MCF 10A (cell line): ENCODE data around the gene RAB11FIP2. TPM values are rescaled to one million over a fixed set of nuclear protein-coding genes. Genes with fewer than 3 reads are reported as not detected.

Experiments
- BruUV-seq: library from RNA; stranded (reverse); fragments of 400-500 nt; replicated peaks from 2 replicates; lab custom pipeline; 2021; lab: Mats Ljungman, UMichigan
- CTCF ChIA-PET: fragments of 300-600 bp; sonication (Branson Sonifier 250); formaldehyde crosslinking; extraction: SDS; loops from one replicate; lab custom pipeline; 2021; ENCODE audit warnings: antibody characterized with exemption, inconsistent platforms; lab: Yijun Ruan, JAX
- POLR2A ChIA-PET: fragments of 300-600, 350-650 bp; sonication (Branson Sonifier 250); formaldehyde crosslinking; extraction: SDS; loops from one replicate; lab custom pipeline; 2020; ENCODE audit warnings: antibody characterized with exemption, inconsistent platforms; lab: Yijun Ruan, JAX
- DNase-seq: peaks from one replicate; pipeline ENCODE4 v3.0.0-alpha.2; 2018; ENCODE audit not compliant: unreplicated experiment
- H3K27ac Mint-ChIP-seq: one replicate; pipeline ENCODE4 v1.8.0; 2022; ENCODE audit warnings: mild to moderate bottlenecking, low read depth, mixed read lengths; ENCODE audit not compliant: unreplicated experiment
- H3K27me3 Mint-ChIP-seq: one replicate; pipeline ENCODE4 v1.8.0; 2022; ENCODE audit warnings: mixed read lengths; ENCODE audit not compliant: insufficient read depth, unreplicated experiment
- H3K36me3 Mint-ChIP-seq: one replicate; pipeline ENCODE4 v1.8.0; 2022; ENCODE audit warnings: mild to moderate bottlenecking, moderate library complexity, mixed read lengths; ENCODE audit not compliant: insufficient read depth, unreplicated experiment
- H3K4me1 Mint-ChIP-seq: one replicate; pipeline ENCODE4 v1.8.0; 2022; ENCODE audit warnings: mixed read lengths; ENCODE audit not compliant: insufficient read depth, unreplicated experiment
- H3K4me3 Mint-ChIP-seq: one replicate; pipeline ENCODE4 v1.8.0; 2022; ENCODE audit warnings: mild to moderate bottlenecking, moderate library complexity, mixed read lengths; ENCODE audit not compliant: unreplicated experiment
- H3K9me3 Mint-ChIP-seq: one replicate; pipeline ENCODE4 v1.8.0; 2022; ENCODE audit warnings: mixed read lengths; ENCODE audit not compliant: unreplicated experiment
- CTCF ChIP-seq: fragments of 200-600 bp; IDR thresholded peaks from one replicate; pipeline ENCODE4 v1.8.0; 2022; ENCODE audit warnings: antibody characterized with exemption, mild to moderate bottlenecking; ENCODE audit not compliant: unreplicated experiment
- intact Hi-C: fragments of 100-400 bp; cut with micrococcal nuclease; formaldehyde crosslinking; loops from 2 replicates; pipeline ENCODE4 v1.14.1; 2022
- total RNA-seq: library from RNA; stranded (reverse); gene quantifications from 2 replicates; pipeline ENCODE4 v1.2.3, GENCODE V29; 2022

The RAB11FIP2 gene
- total RNA-seq, 1 experiment from 2014 or later, result 23.9 TPM

GRCh38 chr10:118012952-118013525, 33.7 kb downstream of the RAB11FIP2 start:
- Mint-ChIP-seq H3K27ac (no peak overlapping the region), H3K4me1 (no peaks in the 10 kb centered on the region), H3K36me3 (peaks cover 26% of the 10 kb centered on the region), H3K27me3 (no peaks in the 10 kb centered on the region), H3K4me3 (no peak overlapping the region), H3K9me3 (no peaks in the 10 kb centered on the region)
- TF ChIP-seq CTCF, result no peak
- ChIA-PET CTCF (no interaction called here), POLR2A (no interaction called here)
- DNase-seq, result no peak
- no TSS peak for BruUV-seq
- intact Hi-C loops, result no loop called here

GRCh38 chr10:118007773-118008172, 39.0 kb downstream of the RAB11FIP2 start:
- ChIA-PET CTCF (interaction anchor here (0.6 kb wide), 1 partner anchor 147 kb away, joined by 5 read pairs; no protein-coding TSS in a partner anchor), POLR2A (no interaction called here)
- peaks cover under 1% of the 10 kb centered on the region for H3K4me1 Mint-ChIP-seq
- no peak for DNase-seq
- intact Hi-C loops, result no loop called here
- no peak overlapping the region for H3K4me3 Mint-ChIP-seq
- no TSS peak for BruUV-seq
- H3K36me3 Mint-ChIP-seq, result peaks cover 47% of the 10 kb centered on the region
- TF ChIP-seq CTCF, result no peak
- H3K27ac Mint-ChIP-seq, result no peak overlapping the region
- no peaks in the 10 kb centered on the region for H3K27me3 Mint-ChIP-seq
- no peaks in the 10 kb centered on the region for H3K9me3 Mint-ChIP-seq

GRCh38 chr10:118003126-118003525, 43.6 kb downstream of the RAB11FIP2 start:
- Mint-ChIP-seq H3K27me3 (no peaks in the 10 kb centered on the region), H3K9me3 (no peaks in the 10 kb centered on the region), H3K36me3 (peaks cover 69% of the 10 kb centered on the region), H3K27ac (no peak overlapping the region), H3K4me1 (peaks cover 6% of the 10 kb centered on the region), H3K4me3 (no peak overlapping the region)
- ChIA-PET CTCF (interaction anchor here (1.1 kb wide), 1 partner anchor 507 kb away, joined by 3 read pairs; no protein-coding TSS in a partner anchor), POLR2A (interaction anchor here (0.7 kb wide), 1 partner anchor 147 kb away, joined by 3 read pairs; no protein-coding TSS in a partner anchor)
- no peak for DNase-seq
- BruUV-seq, result no TSS peak
- no peak for TF ChIP-seq CTCF
- intact Hi-C loops, result no loop called here

GRCh38 chr10:118002581-118002980, 44.2 kb downstream of the RAB11FIP2 start:
- no peak overlapping the region for H3K4me3 Mint-ChIP-seq
- peaks cover 63% of the 10 kb centered on the region for H3K36me3 Mint-ChIP-seq
- H3K27me3 Mint-ChIP-seq, result no peaks in the 10 kb centered on the region
- intact Hi-C loops, result no loop called here
- no TSS peak for BruUV-seq
- POLR2A ChIA-PET, result interaction anchor here (0.7 to 1.3 kb wide), 2 partner anchors 44 to 147 kb away, joined by 3 to 4 read pairs; partner anchors contain the start of gene RAB11FIP2
- CTCF ChIA-PET, result no interaction called here
- peak; percentile 77 for DNase-seq
- no peak for TF ChIP-seq CTCF
- H3K4me1 Mint-ChIP-seq, result peaks cover 6% of the 10 kb centered on the region
- H3K9me3 Mint-ChIP-seq, result no peaks in the 10 kb centered on the region
- peak overlapping the region; percentile 97 for H3K27ac Mint-ChIP-seq
